Measurements from ENCODE around the gene NEK6.

- TF ChIP-seq POLR2A (IDR thresholded peaks at IDR 0.05; ENCODE audit: low read length) (no peak), GATA1 (IDR thresholded peaks at IDR 0.05; ENCODE audit: low read depth, low read length) (no peak)
Measured at GRCh38 chr9:124215956-124216355, 41.8 kb upstream of the NEK6 start.
